Measurements from ENCODE around the gene AHRR. TPM values are rescaled to one million over a fixed set of nuclear protein-coding genes. Genes with fewer than 3 reads are reported as not detected.

AHRR gene
- total RNA-seq, 1 donor from 2014 or later = 7.4 TPM

- peak; percentile 74 for DNase-seq (ENCODE audit: low spot score)
These were observed 121.1 kb downstream of the AHRR start, which contains the start of gene EXOC3 for GRCh38 chr5:442335-443238. Gene EXOC3 (plus strand): TSS chr5:443176. CDS start chr5:446206, 3,030 bp downstream.

- DNase-seq (ENCODE audit: low spot score) = no peak
These were observed 122.0 kb downstream of the AHRR start for GRCh38 chr5:443239-444151.

GRCh38 chr5:444226-444625, 122.7 kb downstream of the AHRR start:
- no peak for DNase-seq (ENCODE audit: low spot score)

- DNase-seq (ENCODE audit: low spot score) = no peak
These were observed 124.1 kb downstream of the AHRR start for GRCh38 chr5:445591-445990.

- no peak for DNase-seq (ENCODE audit: low spot score)
These were observed 124.8 kb downstream of the AHRR start for GRCh38 chr5:446066-446882.

GRCh38 chr5:446883-447263, 125.4 kb downstream of the AHRR start:
- no peak for DNase-seq (ENCODE audit: low spot score)

GRCh38 chr5:447501-447900, 126.0 kb downstream of the AHRR start:
- DNase-seq (ENCODE audit: low spot score) = no peak

- DNase-seq (ENCODE audit: low spot score) = no peak
These were observed 126.7 kb downstream of the AHRR start for GRCh38 chr5:448061-448765.

GRCh38 chr5:448766-449090, 127.2 kb downstream of the AHRR start:
- no peak for DNase-seq (ENCODE audit: low spot score)

GRCh38 chr5:449151-449550, 127.6 kb downstream of the AHRR start:
- DNase-seq (ENCODE audit: low spot score) = no peak

- DNase-seq (ENCODE audit: low spot score) = no peak
These were observed 130.3 kb downstream of the AHRR start for GRCh38 chr5:451587-452458.

GRCh38 chr5:452978-453710, 131.6 kb downstream of the AHRR start:
- no peak for DNase-seq (ENCODE audit: low spot score)

- no peak for DNase-seq (ENCODE audit: low spot score)
These were observed 132.4 kb downstream of the AHRR start for GRCh38 chr5:453725-454481.

- DNase-seq (ENCODE audit: low spot score) = no peak
These were observed 133.4 kb downstream of the AHRR start for GRCh38 chr5:454936-455335.

GRCh38 chr5:455806-456205, 134.3 kb downstream of the AHRR start:
- DNase-seq (ENCODE audit: low spot score) = no peak

- DNase-seq (ENCODE audit: low spot score) = no peak
These were observed 135.1 kb downstream of the AHRR start for GRCh38 chr5:456351-457194.

GRCh38 chr5:457195-457961, 135.9 kb downstream of the AHRR start:
- DNase-seq (ENCODE audit: low spot score) = no peak

Measured in ureter (tissue), 1 donor.